Pancreas (tissue), 10 donors: ENCODE results near the gene KRAS. TPM values are rescaled to one million over a fixed set of nuclear protein-coding genes. Genes with fewer than 3 reads are reported as not detected.

Source experiments
- ATAC-seq, 4 donors: fragments of 200-7000 bp; cut with Tn5 transposase; one replicate each; pipeline versions ENCODE4 v1.8.0 to v1.9.1; 2020; ENCODE audit warnings: mild to moderate bottlenecking in 4 of 4, moderate library complexity in 4 of 4
- DNase-seq, 6 donors: peaks; one replicate each; pipeline ENCODE4 v3.0.0-alpha.2; 2020
- FAIRE-seq: peaks from 2 replicates; lab custom pipeline; 2012; peaks lifted over from hg19 to GRCh38; lab: Jason Lieb, UNC
- H3K27ac ChIP-seq, 4 donors: fragments of 200-600 bp; sonication (generic); 1 replicate in 3 of 4; 2 replicates in 1 of 4; pipeline versions ENCODE4 v1.5.0 to v1.8.0; 2020
- H3K27me3 ChIP-seq, 4 donors: fragments of 200-600 bp; one replicate each; pipeline ENCODE4 v1.8.0; 2021
- H3K36me3 ChIP-seq, 3 donors: fragments of 200-600 bp; sonication (generic) in 1 of 3; one replicate each; pipeline versions ENCODE4 v1.5.0 to v1.8.0; 2020 to 2021
- H3K4me1 ChIP-seq, 3 donors: fragments of 200-600 bp; one replicate each; pipeline ENCODE4 v1.8.0; 2021
- H3K4me3 ChIP-seq, 4 donors: fragments of 200-600 bp; sonication (generic) in 2 of 4; one replicate each; pipeline versions ENCODE4 v1.5.0 to v1.8.0; 2020 to 2021
- H3K9me3 ChIP-seq, 4 donors: fragments of 200-600 bp; one replicate each; pipeline ENCODE4 v1.8.0; 2021
- CTCF ChIP-seq, 4 donors: fragments of 200-600 bp; sonication (generic) in 3 of 4; IDR thresholded peaks; one replicate each; pipeline versions ENCODE4 v1.5.0 to v1.8.0; 2021; ENCODE audit warnings: antibody characterized with exemption in 4 of 4
- WGBS, 2 donors: extraction: QIAGEN DNeasy Blood & Tissue Kit; methylation state at CpG; one replicate each; pipeline ENCODE4 v1.1.7; 2013; 5-methylcytosine and 5-hydroxymethylcytosine counted together
- intact Hi-C, 3 donors: fragments of 100-400 bp; cut with DNase I; formaldehyde crosslinking; loops; one replicate each; pipeline versions ENCODE4 v1.11.1 to v1.14.2; 2022
- polyA plus RNA-seq, 2 donors: library from polyadenylated mRNA; stranded (reverse); fragments of 200-250 nt; gene quantifications; one replicate each; pipeline ENCODE4 v1.2.3, GENCODE V29; 2013
- total RNA-seq, 6 donors: library from RNA; stranded (reverse); fragmentation: NEBNext Ultra II Directional in 4 of 6; extraction: Animal tissue kit (Norgen Biotek cat#: 25700) in 4 of 6; gene quantifications; one replicate each; pipeline versions ENCODE4 v1.2.1 to v1.2.4, GENCODE V29; 2021 to 2023
- donor health status: healthy with polysubstance abuse.
- donor health status: DM: no; HTN: no; CAD: no; lungs with moderate emphysema.
- donor health status: DM: no; HTN: no; CAD: no.
- donor health status: control.
- donor health status: control.
- donor health status: Bipolar disorder and iron deficiency.
- donor health status: DM: yes; HTN: yes; CAD: no.
- donor health status: DM: no; HTN: no; CAD: no.
- donor health status: DM: no; HTN: no; CAD: no.
- donor health status: DM: yes; HTN: yes; CAD: no.

Gene KRAS
- total and polyA plus RNA-seq, 8 donors = 3.1 to 17.6 (median 8.2) TPM

- no peaks in the 10 kb centered on the region for H3K27me3 ChIP-seq
- ATAC-seq (no peak), DNase-seq (no peak), FAIRE-seq (no peak)
- no peak overlapping the region for H3K4me3 ChIP-seq
- 88 to 93% methylated on average over 6 of the region's 6 CpGs for WGBS, 2 donors
- no peaks in the 10 kb centered on the region for H3K9me3 ChIP-seq
- intact Hi-C loops = no loop called here
- no peaks in the 10 kb centered on the region for H3K4me1 ChIP-seq
- no peaks in the 10 kb centered on the region for H3K36me3 ChIP-seq
- no peak for TF ChIP-seq CTCF (IDR thresholded peaks at IDR 0.05)
- no peak overlapping the region for H3K27ac ChIP-seq
These were observed 27.5 kb upstream of the KRAS start for GRCh38 chr12:25278269-25278668.

- no peak for TF ChIP-seq CTCF (IDR thresholded peaks at IDR 0.05)
- no peak overlapping the region for H3K4me3 ChIP-seq
- intact Hi-C loops = no loop called here
- H3K9me3 ChIP-seq = no peaks in the 10 kb centered on the region
- no peaks in the 10 kb centered on the region for H3K36me3 ChIP-seq
- no peaks in the 10 kb centered on the region for H3K4me1 ChIP-seq
- ATAC-seq (peak; percentile 64 to 85 (median 82)), FAIRE-seq (no peak), DNase-seq (peak in 4 of 6 donors; percentile 46 to 64 (median 54))
- H3K27me3 ChIP-seq = no peaks in the 10 kb centered on the region
- H3K27ac ChIP-seq = no peak overlapping the region
- WGBS, 2 donors = 78 to 81% methylated on average over 4 of the region's 4 CpGs
These were observed 25.6 kb upstream of the KRAS start for GRCh38 chr12:25276199-25276937.

GRCh38 chr12:25271486-25272098, 20.9 kb upstream of the KRAS start:
- H3K27ac ChIP-seq = no peak overlapping the region
- H3K36me3 ChIP-seq = no peaks in the 10 kb centered on the region
- H3K4me3 ChIP-seq = no peak overlapping the region
- intact Hi-C loops = no loop called here
- TF ChIP-seq CTCF (IDR thresholded peaks at IDR 0.05) = no peak
- FAIRE-seq = no peak
- no peaks in the 10 kb centered on the region for H3K9me3 ChIP-seq
- no peak for ATAC-seq
- 61 to 73% methylated on average over 4 of the region's 4 CpGs for WGBS, 2 donors
- no peak for DNase-seq
- no peaks in the 10 kb centered on the region for H3K4me1 ChIP-seq
- H3K27me3 ChIP-seq = no peaks in the 10 kb centered on the region

GRCh38 chr12:25269701-25270100, 19.0 kb upstream of the KRAS start:
- FAIRE-seq = no peak
- DNase-seq = no peak
- Histone ChIP-seq H3K4me3 (no peak overlapping the region), H3K27me3 (no peaks in the 10 kb centered on the region), H3K36me3 (no peaks in the 10 kb centered on the region), H3K9me3 (no peaks in the 10 kb centered on the region), H3K4me1 (no peaks in the 10 kb centered on the region), H3K27ac (no peak overlapping the region)
- 92 to 95% methylated on average over 2 of the region's 2 CpGs for WGBS, 2 donors
- intact Hi-C loops = no loop called here
- no peak for ATAC-seq
- TF ChIP-seq CTCF (IDR thresholded peaks at IDR 0.05) = no peak

- DNase-seq (no peak), ATAC-seq (no peak), FAIRE-seq (no peak)
- Histone ChIP-seq H3K4me3 (no peak overlapping the region), H3K4me1 (no peaks in the 10 kb centered on the region), H3K36me3 (no peaks in the 10 kb centered on the region), H3K27ac (no peak overlapping the region), H3K9me3 (no peaks in the 10 kb centered on the region), H3K27me3 (no peaks in the 10 kb centered on the region)
- TF ChIP-seq CTCF (IDR thresholded peaks at IDR 0.05) = no peak
- intact Hi-C loops = no loop called here
These were observed 15.8 kb upstream of the KRAS start for GRCh38 chr12:25266497-25266896.
